Measurements from ENCODE around the gene C4orf50.

GRCh38 chr4:5922556-5922955, 95.7 kb downstream of the C4orf50 start:
- TF ChIP-seq CTCF (IDR thresholded peaks at IDR 0.05) (no peak), POLR2A (IDR thresholded peaks at IDR 0.05) (no peak)
